ENCODE data around the gene BRD3. TPM values are rescaled to one million over a fixed set of nuclear protein-coding genes. Genes with fewer than 3 reads are reported as not detected.

The BRD3 gene
- total RNA-seq, 1 experiment from 2014 or later: 2.9 TPM

DNA sequence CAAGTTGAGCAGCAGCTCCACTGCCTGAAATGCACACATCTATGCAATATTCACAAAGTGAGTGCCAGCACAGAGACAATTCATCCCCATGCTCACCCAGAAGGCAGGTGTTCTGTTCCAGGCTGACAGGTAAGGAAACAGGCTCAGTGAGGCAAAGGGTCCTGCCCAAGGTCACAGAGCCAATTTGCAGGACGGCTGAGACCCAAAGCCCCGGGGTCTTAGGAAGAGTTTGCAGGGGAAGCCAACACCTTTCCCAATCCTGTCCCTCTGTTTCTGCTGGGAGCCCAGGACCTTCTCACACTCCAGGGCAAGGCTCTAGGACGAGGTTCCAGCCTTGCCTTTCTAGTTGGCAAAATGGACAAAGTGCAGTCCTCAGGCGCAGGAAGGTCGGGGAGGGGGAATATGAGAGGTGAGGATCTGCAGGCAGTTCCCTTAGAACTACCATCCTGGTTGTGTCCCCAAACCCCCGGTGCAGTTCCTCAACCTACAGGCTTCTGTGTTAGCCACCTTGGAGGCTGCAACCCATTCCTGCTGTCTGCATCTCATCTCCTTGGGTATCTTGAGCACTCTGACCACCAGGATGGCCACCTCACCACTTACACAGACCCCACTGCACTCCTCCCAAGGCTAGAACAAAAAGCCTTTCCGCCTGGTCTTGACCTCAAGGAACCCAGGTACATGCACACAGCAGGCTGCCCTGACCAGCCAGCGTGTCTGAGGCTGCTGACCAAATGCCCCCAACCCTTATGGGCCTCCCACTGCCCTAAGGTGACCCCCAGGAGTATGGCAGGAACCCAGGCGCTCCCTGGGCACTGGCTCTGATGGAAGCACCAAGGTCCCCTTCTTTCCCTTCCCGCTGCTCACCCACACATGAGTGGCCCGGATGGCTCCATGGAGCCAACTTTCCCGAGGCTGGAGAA is 1.9 kb upstream of the BRD3 start:
- no peak for DNase-seq (ENCODE audit: low read depth)
- in situ Hi-C loops (cut with HindIII; ENCODE audit: low pct_unique_long_range_greater_than_20kb, low sequenced_read_pairs): no loop called here

DNA sequence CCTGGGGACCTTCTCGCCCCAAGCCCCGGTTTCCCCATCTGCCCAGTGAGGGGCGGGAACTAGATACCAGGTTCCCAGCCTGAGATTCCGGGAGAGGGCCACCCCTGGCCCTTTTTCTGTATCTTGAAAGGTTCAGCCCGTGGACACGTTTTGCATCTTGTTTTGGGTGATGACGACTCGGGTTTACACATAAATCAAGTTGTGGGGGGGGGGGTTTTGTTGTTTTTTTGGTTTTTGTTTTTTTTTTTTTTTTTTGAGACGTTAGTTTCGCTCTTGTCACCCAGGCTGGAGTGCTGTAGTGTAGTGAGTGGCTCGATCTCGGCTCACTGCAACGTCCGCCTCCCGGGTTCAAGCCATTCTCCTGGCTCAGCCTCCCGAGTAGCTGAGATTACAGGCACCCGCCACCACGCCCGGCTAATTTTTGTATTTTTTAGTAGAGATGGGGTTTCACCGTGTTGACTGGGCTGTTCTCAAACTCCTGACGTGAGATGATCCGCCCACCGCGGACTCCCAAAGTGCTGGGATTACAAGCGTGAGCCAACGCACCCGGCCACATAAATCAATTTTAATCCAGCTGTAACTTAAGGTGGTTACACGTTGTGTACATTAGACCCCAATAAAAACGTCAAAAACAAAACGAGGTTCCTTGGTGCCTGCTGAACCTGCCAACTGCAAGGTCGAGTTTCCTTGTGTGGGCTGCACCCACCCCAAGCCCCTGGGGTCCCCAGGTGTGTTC is 1.1 kb upstream of the BRD3 start:
- no peak for DNase-seq (ENCODE audit: low read depth)
- in situ Hi-C loops (cut with HindIII; ENCODE audit: low pct_unique_long_range_greater_than_20kb, low sequenced_read_pairs): no loop called here

DNA sequence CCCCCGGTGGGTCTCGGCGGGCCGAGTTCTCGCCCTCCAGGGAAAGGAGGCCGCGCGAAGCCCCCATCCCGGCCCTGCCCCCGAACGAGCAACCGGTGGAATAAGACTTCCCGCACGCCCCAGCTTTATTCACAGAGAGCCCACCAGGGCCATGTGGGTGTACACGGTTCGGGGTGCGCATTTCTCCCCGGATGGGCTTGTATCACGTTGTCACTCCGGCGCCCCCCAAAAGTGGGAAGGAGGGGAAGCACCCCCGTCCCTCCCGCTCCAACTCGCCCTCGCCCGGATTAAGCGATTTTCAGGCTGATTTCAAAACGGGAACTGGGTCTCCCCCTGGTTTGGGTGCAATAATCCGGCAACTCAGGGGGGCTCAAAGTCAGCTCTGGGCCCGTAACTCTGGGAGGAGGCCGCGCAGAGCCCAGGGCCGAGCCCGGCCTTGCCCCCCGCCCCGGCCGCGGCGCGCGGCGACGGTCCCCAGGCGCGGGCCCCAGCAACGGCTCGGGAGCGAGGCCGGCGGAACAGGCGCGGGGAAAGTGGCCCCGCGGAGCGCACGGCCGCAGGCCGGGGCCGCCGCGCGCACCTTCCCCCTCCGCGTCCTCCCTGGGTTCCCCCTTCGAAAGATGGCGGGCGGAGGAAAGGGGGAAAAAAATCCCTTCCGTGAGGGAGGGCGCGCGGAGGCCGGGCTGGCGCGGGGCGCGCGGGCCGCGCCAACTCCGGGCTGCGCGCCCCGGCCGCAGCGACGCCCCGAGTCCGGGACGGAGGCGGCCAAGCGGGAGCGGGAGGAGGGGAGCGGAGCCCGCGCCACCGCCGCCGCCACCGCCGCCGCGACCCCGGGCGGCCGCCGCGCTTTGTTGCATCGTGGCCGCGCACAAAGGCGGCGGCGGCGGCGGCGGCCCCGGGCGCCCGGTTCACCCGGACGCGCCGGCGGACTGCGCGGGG is 644 bp downstream of the BRD3 start:
- in situ Hi-C loops (cut with HindIII; ENCODE audit: low pct_unique_long_range_greater_than_20kb, low sequenced_read_pairs): no loop called here
- peak; percentile 36 for DNase-seq (ENCODE audit: low read depth)

DNA sequence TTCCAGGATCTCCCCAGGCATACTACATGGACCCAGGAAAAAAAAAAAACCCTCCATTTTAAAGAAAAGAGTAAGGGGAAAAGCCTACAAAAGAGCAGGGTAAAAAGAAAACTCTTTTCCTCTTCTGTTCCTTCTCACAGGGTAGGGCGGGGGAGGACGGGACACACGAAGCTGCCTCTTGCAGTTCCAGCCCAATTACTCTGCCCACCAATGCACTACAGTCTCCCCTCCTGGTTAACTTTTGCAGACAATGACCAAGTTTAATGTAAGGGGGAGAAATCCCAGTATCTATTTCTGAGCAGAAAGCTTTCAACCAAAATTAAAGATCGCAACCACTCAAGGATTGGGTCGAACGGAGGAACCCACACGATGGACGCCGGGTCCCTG is 1.3 kb downstream of the BRD3 start:
- DNase-seq (ENCODE audit: low read depth): no peak
- in situ Hi-C loops (cut with HindIII; ENCODE audit: low pct_unique_long_range_greater_than_20kb, low sequenced_read_pairs): no loop called here

DNA sequence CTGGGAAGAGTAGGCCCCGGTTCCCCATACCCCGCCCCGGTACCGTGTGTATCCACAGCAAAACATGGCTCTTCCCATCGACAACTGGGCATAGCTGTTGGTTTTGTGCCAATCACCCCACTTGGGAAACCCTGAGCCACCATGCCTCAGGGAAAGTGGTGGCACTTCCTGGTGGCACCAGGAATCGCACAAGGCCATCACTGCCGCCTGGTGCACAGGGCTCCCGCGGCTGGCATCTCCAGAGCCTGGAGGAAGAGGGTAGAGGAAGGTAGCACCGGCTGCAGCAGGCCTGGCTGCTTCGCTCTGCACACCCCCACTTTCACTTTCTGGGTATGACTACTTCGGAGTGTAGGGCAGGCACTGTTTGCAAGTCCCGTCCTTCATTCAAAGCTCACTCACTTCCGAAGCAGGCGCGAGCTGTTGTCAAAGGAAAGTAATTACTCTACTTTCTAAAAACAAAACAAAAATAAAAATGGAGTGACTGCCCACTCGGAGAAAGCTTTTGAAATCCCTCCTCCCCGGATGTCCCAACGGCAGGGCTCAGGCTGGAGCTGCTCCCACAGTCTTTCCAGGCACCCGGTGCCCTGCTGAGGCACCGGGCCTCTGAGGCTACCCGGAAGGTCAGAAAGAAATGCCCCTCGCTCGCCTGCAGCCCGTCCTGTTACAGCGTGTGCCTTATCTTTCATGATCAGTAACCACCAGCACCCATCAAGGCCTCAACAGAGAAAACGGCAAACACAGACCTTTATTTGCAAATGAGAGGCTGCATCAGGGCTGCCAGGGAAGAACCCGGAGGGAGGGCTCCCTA is 2.0 kb downstream of the BRD3 start:
- no peak for DNase-seq (ENCODE audit: low read depth)
- in situ Hi-C loops (cut with HindIII; ENCODE audit: low pct_unique_long_range_greater_than_20kb, low sequenced_read_pairs): no loop called here

DNA sequence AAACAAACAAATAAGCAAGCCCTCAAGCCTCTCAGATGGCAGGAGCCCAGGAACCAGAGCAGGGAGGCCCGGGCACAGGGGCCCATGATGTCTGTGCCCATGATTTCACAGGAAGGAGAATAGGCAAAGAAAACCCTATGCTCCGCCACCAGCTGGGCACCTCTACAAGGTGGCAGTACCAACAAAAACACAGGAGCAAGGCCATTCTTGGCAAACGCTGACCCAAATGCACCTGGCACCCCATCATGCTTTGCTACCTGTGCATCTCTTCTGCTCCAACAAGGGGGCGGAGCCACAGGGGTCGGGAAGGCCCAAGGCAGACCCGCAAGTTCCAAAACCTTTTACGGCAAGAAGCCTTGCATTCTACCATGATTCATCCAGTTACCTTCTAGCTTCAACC is 3.1 kb downstream of the BRD3 start:
- in situ Hi-C loops (cut with HindIII; ENCODE audit: low pct_unique_long_range_greater_than_20kb, low sequenced_read_pairs): no loop called here
- no peak for DNase-seq (ENCODE audit: low read depth)

DNA sequence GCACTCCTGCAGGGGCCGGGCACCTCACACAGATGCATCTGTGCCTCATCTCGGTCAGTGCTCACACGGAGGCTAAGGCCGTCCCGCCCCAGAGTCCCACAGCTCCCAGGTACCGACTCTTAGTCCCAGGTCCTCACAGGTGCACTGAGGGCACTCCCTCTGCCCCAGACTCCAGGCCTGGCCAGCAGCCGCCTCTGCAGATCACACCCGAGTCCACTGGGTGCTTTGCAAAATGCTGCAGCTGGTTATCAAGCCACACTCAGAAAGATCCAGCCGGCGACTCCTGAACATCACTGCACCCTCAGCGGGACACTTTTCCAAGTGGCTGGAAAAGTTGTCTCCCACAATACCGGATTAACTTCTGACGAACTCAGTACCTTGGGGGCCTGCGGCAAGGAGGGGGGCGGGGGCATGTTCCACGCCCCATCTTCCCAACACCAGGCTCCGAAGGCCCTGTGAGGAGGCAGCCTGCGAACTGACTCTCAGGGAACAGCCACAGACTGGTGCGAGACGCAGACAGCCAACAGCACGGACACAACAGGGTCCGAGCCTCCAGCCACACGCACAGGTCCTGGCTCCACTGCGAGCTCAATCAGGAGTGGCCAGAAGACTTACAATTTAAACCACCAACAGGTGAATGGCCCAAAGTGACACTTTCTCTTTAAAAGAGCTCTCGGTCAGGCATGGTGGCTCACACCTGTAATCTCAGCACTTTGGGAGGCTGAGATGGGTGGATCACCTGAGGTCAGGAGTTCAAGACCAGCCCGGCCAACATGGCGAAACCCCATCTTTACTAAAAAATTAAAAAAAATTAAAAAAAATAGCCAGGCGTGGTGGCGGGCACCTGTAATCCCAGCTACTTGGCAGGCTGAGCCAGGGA is 4.0 kb downstream of the BRD3 start:
- no peak for DNase-seq (ENCODE audit: low read depth)
- in situ Hi-C loops (cut with HindIII; ENCODE audit: low pct_unique_long_range_greater_than_20kb, low sequenced_read_pairs): no loop called here

DNA sequence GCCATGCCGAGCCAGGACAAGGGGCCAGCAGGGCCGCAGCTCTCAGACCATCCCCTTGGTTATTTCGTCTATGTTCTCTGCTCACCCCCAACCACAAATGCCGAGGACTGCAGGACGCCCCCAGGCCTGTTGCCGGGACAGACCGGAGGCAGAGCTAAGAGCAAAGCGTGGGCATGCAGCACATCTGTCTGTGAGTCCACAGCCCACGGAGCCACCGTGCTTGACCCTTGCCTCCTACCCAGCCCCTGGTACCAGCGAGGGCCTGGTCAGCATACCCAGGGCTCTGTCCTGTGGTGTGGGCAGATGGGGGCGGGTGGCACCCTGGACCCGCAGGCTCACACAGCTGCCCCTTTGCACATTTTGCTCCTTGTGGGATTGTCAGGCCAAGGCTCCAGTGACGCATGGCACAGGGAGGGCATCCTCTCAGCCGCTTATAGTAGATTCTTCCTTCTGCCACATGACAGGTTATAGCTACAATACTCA is 4.7 kb downstream of the BRD3 start:
- in situ Hi-C loops (cut with HindIII; ENCODE audit: low pct_unique_long_range_greater_than_20kb, low sequenced_read_pairs): no loop called here
- DNase-seq (ENCODE audit: low read depth): no peak

DNA sequence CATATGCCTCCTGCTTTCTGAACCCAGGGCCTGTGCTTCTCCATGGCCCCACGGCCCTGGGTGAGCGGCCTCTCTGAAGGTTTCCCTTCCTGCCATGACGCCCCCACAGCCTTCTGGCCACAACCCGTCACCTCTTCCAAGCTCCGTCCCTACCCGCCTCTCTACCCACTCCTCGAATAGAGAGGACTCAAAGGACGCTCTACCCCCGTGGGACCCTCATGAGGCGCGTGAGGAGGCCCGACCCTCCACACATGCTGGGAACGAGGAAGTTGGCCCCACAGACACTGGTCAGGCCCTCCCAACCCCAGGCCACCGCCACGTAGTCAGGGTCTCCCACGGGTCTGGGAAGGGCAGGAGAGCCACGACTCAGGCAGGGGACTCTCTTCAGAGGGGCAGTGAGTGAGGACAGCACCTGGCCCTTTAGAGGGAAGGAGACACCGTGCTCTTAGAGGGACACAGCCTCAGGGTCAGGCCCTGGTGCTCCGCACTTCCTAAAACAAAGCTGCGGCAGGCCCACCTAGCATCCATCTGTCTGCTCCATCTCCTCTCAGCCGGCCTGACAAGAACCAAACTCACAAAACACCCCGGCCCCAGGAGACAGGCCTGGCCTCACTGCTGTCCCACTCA is 5.3 kb downstream of the BRD3 start:
- in situ Hi-C loops (cut with HindIII; ENCODE audit: low pct_unique_long_range_greater_than_20kb, low sequenced_read_pairs): no loop called here
- DNase-seq (ENCODE audit: low read depth): no peak

DNA sequence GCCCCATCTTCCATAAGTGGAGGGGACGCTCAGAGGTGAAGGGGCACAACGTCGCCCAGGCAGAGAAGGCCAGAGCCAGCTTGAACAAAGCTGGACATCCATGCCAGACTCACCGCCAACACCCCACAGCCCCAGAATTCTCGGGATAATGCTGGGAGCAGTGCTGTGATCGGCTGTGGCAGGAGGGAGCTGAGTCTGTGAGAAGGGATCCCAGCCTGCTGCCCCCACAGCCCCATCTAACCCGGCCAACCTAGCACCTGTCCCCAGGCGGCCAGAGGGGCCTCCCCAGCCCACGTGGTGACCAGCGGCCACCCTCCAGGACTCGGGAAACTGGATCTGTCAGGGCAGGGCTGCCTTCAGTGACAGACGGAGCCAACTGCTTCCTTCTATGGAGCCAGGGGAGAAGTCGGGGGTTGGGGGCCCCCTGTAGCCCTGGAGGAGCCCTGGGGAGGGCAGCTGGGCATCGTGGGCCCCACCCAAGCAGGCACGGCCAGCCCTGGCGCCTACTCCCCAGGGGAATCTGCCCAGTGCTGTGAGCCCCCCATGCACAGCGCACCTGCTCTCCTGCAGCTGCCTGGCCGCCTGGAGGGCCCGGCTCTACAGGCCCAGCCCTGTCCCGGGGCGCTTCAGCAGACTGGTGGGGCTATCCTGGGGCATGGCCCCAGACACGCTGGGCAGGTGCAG is 6.0 kb downstream of the BRD3 start:
- in situ Hi-C loops (cut with HindIII; ENCODE audit: low pct_unique_long_range_greater_than_20kb, low sequenced_read_pairs): no loop called here

DNA sequence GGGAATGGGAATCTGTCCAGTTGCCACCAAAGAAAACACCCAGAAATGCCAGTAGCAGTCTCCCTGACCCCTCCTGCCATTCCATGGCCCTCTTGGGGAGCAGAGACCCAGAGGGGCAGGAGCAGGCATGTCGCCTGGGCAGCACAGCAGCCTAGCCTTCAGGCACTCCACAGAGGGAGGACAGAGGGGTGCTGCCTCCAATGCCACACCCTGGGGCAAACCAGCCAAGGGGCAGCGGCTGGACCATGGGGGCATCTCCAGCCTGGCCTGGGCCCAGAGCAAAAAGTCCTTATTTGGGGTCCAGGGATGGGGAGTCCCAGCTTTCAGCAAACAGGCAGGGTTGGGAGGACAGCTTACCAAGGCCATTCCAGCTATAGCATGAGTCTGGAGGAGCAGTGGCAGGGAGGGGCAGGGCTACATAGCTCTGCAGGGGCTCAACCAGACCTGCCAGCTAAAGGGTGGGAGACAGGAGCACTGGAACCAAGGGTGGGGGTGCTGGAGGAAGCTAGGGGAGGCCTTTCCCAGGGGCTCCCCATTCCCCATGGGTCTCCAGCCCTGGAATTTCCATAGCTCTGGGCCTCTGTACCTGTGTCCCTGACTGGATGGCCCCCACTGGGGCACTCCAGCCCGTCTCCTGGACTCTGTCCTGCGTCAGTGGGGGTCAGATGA is 6.7 kb downstream of the BRD3 start:
- DNase-seq (ENCODE audit: low read depth): no peak
- in situ Hi-C loops (cut with HindIII; ENCODE audit: low pct_unique_long_range_greater_than_20kb, low sequenced_read_pairs): no loop called here

More for the DNA sequence above, 6.0 kb downstream of the BRD3 start:
- DNase-seq (ENCODE audit: low read depth): no peak

DNA sequence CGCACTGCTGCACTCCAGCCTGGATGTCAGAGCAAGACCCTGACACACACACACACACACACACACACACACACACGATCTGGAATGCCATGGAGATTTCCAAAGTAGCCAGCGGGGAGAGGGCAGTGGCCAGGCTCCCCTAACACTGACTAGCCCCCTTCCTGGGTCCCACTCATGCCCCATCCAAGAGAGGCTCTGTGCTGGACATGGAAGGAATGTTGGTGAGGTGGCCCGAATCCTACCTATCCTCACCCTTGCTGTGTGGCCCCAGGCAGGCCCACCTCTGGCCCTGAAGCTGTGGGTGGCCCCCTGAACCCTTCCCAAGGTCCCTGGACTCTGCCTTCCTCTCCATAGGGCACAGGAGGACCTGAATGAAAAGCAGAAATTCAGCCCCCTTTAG is 7.3 kb downstream of the BRD3 start:
- DNase-seq (ENCODE audit: low read depth): no peak
- in situ Hi-C loops (cut with HindIII; ENCODE audit: low pct_unique_long_range_greater_than_20kb, low sequenced_read_pairs): no loop called here

DNA sequence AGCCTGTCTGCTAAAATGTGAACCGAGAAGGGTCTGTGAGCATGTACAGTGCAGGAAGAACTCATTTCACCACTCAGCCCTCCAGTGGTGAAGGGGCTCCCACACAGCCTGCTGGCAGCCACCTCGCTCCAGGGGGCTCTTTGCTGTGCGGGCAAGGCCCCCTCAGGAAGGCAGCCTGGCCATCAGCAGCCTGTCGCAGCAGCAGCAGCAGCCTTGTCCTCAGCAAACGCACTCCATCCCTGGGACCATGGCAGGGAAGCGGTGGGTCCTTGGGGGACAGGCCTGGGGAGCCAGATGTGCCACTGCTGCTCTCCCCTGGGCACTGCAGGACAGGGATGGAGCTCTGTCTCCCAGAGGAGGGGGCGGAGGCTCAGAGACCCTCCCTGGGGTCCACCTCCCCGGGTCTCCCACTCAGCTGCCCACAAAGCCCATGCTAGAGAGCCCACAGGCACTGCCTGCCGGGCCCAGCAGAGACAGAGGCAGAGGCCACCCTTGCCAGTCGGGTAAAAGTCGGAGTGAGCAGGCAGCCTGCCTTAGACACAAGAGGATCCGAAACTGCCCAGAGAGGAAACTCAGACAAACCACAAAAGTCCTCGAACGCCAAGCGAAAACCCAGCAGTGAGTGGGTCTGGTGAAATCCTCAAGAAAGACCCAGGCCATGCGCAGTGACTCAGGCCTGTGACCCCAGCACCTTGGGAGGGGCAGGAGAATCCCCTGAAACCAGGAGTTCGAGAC is 8.0 kb downstream of the BRD3 start:
- in situ Hi-C loops (cut with HindIII; ENCODE audit: low pct_unique_long_range_greater_than_20kb, low sequenced_read_pairs): no loop called here
- DNase-seq (ENCODE audit: low read depth): no peak

DNA sequence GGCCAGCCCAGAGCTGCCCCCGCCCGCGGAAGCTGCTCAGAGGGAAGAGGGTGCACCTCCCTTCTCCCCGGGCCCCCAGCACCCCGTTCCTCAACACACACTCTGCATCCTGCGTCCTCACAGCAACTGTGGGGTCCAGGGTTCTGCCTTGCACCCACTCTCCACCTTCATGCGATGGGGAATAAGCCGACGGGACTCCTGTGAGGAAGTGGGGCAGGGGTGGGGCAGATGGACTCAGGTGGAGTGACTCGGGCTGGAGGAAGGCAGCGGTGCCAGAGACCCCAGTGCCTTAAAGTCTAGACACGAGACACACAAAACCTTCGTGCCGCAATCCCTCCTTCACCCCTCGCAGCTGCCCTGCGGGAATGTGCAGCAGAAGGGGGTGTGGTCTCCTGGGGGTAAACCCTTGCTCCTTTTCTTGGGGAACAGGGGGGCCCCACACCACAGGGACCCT is 8.6 kb downstream of the BRD3 start:
- in situ Hi-C loops (cut with HindIII; ENCODE audit: low pct_unique_long_range_greater_than_20kb, low sequenced_read_pairs): no loop called here
- no peak for DNase-seq (ENCODE audit: low read depth)

DNA sequence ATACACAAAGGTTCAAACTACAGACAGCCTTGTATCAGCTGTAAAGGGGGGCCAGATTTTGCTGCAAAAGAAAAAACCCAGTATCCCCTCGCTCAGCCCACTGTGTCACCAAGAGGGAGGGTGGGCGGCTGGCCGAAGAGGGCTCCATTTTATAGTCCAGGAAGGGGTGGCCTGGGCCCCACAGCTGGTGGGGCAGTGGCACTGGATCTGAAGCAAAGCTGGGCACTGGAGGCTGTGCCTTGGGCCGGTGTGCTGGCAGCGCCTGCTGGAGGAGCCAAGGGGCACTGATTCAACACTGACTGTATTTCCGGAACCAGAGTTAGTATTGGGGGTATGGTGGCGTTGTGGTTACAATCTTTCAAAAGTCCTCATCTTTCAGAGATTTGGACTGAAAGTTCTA is 9.1 kb downstream of the BRD3 start:
- DNase-seq (ENCODE audit: low read depth): no peak
- in situ Hi-C loops (cut with HindIII; ENCODE audit: low pct_unique_long_range_greater_than_20kb, low sequenced_read_pairs): no loop called here

All from Caki2 (cell line).